Natural killer cell (primary cell): Measurements from ENCODE around the gene TRIM29. TPM values are rescaled to one million over a fixed set of nuclear protein-coding genes. Genes with fewer than 3 reads are reported as not detected.

Experiments
- ATAC-seq, 3 donors: fragments of 150-1000 bp in 2 of 3; fragments of 200-7000 bp in 1 of 3; cut with Tn5 transposase; 1 replicate in 1 of 3; 2 replicates in 2 of 3; pipeline ENCODE4 v1.10.0; 2021; ENCODE audit warnings: mild to moderate bottlenecking in 2 of 3, moderate library complexity in 2 of 3
- DNase-seq, 2 donors: peaks; one replicate each; pipeline versions ENCODE4 v3.0.0 to v3.0.0-alpha.2; 2013 to 2021; ENCODE audit warnings: mixed read lengths in 1 of 2
- H3K27ac ChIP-seq: one replicate; pipeline ENCODE4 v1.5.1; 2013; ENCODE audit warnings: mild to moderate bottlenecking, low read length
- H3K27me3 ChIP-seq: one replicate; pipeline ENCODE4 v1.6.1; 2013; ENCODE audit warnings: low read length; ENCODE audit not compliant: control insufficient read depth, insufficient read depth
- H3K36me3 ChIP-seq: one replicate; pipeline ENCODE4 v1.6.1; 2013; ENCODE audit warnings: low read length; ENCODE audit not compliant: control insufficient read depth, insufficient read depth
- H3K4me1 ChIP-seq: one replicate; pipeline ENCODE4 v1.6.1; 2013; ENCODE audit warnings: low read length; ENCODE audit not compliant: control insufficient read depth, insufficient read depth
- H3K4me3 ChIP-seq: one replicate; pipeline ENCODE4 v1.5.1; 2013; ENCODE audit warnings: low read length
- H3K9me3 ChIP-seq: one replicate; pipeline ENCODE4 v1.6.1; 2013; ENCODE audit warnings: low read length; ENCODE audit not compliant: control insufficient read depth, insufficient read depth
- H3K27ac Mint-ChIP-seq, 2 donors: one replicate each; pipeline ENCODE4 v1.8.0; 2022; ENCODE audit warnings: mild to moderate bottlenecking in 2 of 2, mixed read lengths in 2 of 2, moderate library complexity in 1 of 2
- H3K27me3 Mint-ChIP-seq, 2 donors: one replicate each; pipeline ENCODE4 v1.8.0; 2022; ENCODE audit warnings: low read depth in 2 of 2, mixed read lengths in 2 of 2
- H3K36me3 Mint-ChIP-seq: one replicate; pipeline ENCODE4 v1.8.0; 2022; ENCODE audit warnings: mixed read lengths
- H3K4me1 Mint-ChIP-seq, 2 donors: one replicate each; pipeline ENCODE4 v1.8.0; 2022; ENCODE audit warnings: mixed read lengths in 2 of 2
- H3K4me3 Mint-ChIP-seq: one replicate; pipeline ENCODE4 v1.8.0; 2022; ENCODE audit warnings: mild to moderate bottlenecking, moderate library complexity, mixed read lengths
- H3K9me3 Mint-ChIP-seq, 2 donors: one replicate each; pipeline ENCODE4 v1.8.0; 2022; ENCODE audit warnings: mixed read lengths in 2 of 2
- WGBS: methylation state at CpG from one replicate; pipeline ENCODE4 v1.1.7; 2013; ENCODE audit warnings: missing lambda C conversion rate; ENCODE audit not compliant: insufficient coverage; 5-methylcytosine and 5-hydroxymethylcytosine counted together
- intact Hi-C: fragments of 100-400 bp; cut with micrococcal nuclease; formaldehyde crosslinking; loops from one replicate; pipeline ENCODE4 v1.14.2; 2022
- total RNA-seq, 4 donors: library from RNA; stranded (reverse); fragments of 120-200 nt in 1 of 4; gene quantifications; one replicate each; pipeline versions ENCODE4 v1.2.3 to v1.2.4, GENCODE V29; 2013 to 2022
- TF ChIP-seq, protein P1 (sequence below): fragments of 200-600 bp; IDR thresholded peaks from one replicate; pipeline ENCODE4 v1.8.0; 2022; ENCODE audit warnings: antibody characterized with exemption

The TRIM29 gene
- total RNA-seq, 3 donors from 2014 or later (not counting 1 experiment from before 2014, with no cell fraction given) = not detected

DNA sequence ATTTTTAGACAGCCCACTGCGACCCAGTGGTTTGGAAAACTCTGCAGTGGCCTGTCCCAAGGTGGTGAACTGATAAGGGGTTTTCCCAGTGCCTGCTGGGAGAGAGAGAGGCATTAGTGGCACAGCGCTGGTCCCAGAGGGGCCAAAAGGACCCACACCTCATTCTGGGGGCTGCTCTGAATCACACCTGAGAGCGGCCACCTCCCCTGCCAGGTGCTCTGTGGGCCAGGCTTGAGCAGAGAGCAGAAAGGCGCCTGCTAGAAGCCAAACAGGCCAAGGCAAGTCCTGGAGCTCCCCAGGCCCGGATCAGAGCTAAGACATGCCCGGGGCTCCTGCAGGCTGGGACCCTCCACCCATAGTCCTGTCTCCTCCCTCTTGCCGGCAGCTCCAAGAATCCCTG is 20.9 kb downstream of the TRIM29 start:
- ATAC-seq (no peak), DNase-seq (no peak)
- 84% methylated on average over 7 of the region's 7 CpGs for WGBS

GRCh38 chr11:120115272-120116000 is 22.5 kb downstream of the TRIM29 start:
- Mint-ChIP-seq H3K9me3 (no peaks in the 10 kb centered on the region), H3K27ac (no peak overlapping the region), H3K27me3 (peaks cover 13 to 24% of the 10 kb centered on the region in 2 donors), H3K4me3 (no peak overlapping the region), H3K36me3 (no peaks in the 10 kb centered on the region), H3K4me1 (no peaks in the 10 kb centered on the region)
- TF ChIP-seq, protein P1, sequence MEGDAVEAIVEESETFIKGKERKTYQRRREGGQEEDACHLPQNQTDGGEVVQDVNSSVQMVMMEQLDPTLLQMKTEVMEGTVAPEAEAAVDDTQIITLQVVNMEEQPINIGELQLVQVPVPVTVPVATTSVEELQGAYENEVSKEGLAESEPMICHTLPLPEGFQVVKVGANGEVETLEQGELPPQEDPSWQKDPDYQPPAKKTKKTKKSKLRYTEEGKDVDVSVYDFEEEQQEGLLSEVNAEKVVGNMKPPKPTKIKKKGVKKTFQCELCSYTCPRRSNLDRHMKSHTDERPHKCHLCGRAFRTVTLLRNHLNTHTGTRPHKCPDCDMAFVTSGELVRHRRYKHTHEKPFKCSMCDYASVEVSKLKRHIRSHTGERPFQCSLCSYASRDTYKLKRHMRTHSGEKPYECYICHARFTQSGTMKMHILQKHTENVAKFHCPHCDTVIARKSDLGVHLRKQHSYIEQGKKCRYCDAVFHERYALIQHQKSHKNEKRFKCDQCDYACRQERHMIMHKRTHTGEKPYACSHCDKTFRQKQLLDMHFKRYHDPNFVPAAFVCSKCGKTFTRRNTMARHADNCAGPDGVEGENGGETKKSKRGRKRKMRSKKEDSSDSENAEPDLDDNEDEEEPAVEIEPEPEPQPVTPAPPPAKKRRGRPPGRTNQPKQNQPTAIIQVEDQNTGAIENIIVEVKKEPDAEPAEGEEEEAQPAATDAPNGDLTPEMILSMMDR = no peak
- no peaks in the 10 kb centered on the region for H3K36me3 ChIP-seq
- intact Hi-C loops = no loop called here
- ATAC-seq (no peak), DNase-seq (no peak)
- no peak overlapping the region for H3K27ac ChIP-seq
- H3K9me3 ChIP-seq = no peaks in the 10 kb centered on the region
- no peak overlapping the region for H3K4me3 ChIP-seq
- no peaks in the 10 kb centered on the region for H3K27me3 ChIP-seq
- WGBS = 75% methylated on average over 20 of the region's 20 CpGs
- H3K4me1 ChIP-seq = no peaks in the 10 kb centered on the region

More for the DNA sequence above, 20.9 kb downstream of the TRIM29 start:
- H3K4me1 Mint-ChIP-seq = no peaks in the 10 kb centered on the region
- peaks cover 13 to 18% of the 10 kb centered on the region in 2 donors for H3K27me3 Mint-ChIP-seq
- H3K9me3 Mint-ChIP-seq = no peaks in the 10 kb centered on the region
- H3K4me3 Mint-ChIP-seq = no peak overlapping the region
- H3K27ac ChIP-seq = no peak overlapping the region
- H3K4me1 ChIP-seq = no peaks in the 10 kb centered on the region
- H3K36me3 ChIP-seq = no peaks in the 10 kb centered on the region
- H3K27ac Mint-ChIP-seq = no peak overlapping the region
- intact Hi-C loops = no loop called here
- TF ChIP-seq, protein P1 = no peak
- H3K36me3 Mint-ChIP-seq = no peaks in the 10 kb centered on the region
- H3K27me3 ChIP-seq = no peaks in the 10 kb centered on the region
- no peak overlapping the region for H3K4me3 ChIP-seq
- H3K9me3 ChIP-seq = no peaks in the 10 kb centered on the region

DNA sequence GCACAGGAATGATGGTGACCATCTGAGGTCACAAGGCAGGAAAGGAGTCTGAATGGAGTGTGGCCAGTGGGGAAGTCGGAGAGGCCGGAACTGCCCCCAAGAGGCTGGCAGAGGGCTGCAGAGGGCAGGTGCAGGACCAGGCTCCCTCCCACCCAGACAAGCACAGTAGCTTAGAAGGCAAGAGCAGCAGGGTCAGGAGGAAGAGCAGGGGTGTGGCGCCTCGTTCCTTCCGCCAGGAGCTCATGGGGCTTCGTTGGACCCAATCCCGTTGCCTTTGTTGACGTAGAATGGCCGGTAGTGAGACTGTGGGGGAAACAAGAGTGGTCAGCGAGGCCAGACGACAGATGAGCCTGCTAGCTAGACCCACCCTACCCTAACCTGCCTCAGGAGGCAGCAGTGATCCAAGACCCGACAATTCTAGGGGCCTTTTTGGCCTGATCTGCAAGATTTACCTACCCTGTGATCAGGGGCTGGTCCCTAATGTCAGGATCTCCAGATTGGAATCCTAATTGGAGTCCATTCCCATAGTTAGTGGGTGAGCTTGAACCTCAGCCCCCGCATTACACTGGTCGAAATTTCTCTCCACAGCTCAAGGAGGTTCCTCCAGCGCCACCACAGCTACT is 25.6 kb downstream of the TRIM29 start:
- H3K4me1 Mint-ChIP-seq = no peaks in the 10 kb centered on the region
- Histone ChIP-seq H3K4me1 (no peaks in the 10 kb centered on the region), H3K27ac (no peak overlapping the region), H3K36me3 (no peaks in the 10 kb centered on the region), H3K9me3 (no peaks in the 10 kb centered on the region), H3K27me3 (no peaks in the 10 kb centered on the region), H3K4me3 (no peak overlapping the region)
- H3K4me3 Mint-ChIP-seq = no peak overlapping the region
- no peak for ATAC-seq
- 85% methylated on average over 15 of the region's 15 CpGs for WGBS
- H3K9me3 Mint-ChIP-seq = no peaks in the 10 kb centered on the region
- H3K27me3 Mint-ChIP-seq = peaks cover 9 to 27% of the 10 kb centered on the region in 2 donors
- no peak for DNase-seq
- no peaks in the 10 kb centered on the region for H3K36me3 Mint-ChIP-seq
- H3K27ac Mint-ChIP-seq = no peak overlapping the region
- intact Hi-C loops = no loop called here
- TF ChIP-seq, protein P1 = no peak
